Measurements from ENCODE around the gene BAG5.

DNA sequence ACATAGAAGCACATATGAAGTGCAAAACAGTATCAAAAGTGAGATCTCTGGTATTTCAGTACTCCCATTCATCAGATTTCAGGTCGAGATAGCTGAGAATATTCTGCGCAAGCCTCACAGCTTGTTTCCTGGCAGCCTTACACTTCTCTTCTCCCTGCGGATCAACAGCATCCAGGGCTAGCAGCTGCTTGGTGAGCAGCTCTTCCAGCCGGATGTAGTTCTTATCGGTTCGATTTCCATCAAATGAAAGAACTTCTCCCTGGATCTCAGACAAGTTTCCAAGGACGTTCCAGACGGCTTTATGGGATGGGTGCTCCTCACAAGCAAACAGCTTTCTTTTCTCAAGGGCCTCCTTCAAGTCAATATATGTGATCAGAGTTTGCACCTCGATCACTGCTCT is 2.7 kb downstream of the BAG5 start:
- TF ChIP-seq, protein P1, sequence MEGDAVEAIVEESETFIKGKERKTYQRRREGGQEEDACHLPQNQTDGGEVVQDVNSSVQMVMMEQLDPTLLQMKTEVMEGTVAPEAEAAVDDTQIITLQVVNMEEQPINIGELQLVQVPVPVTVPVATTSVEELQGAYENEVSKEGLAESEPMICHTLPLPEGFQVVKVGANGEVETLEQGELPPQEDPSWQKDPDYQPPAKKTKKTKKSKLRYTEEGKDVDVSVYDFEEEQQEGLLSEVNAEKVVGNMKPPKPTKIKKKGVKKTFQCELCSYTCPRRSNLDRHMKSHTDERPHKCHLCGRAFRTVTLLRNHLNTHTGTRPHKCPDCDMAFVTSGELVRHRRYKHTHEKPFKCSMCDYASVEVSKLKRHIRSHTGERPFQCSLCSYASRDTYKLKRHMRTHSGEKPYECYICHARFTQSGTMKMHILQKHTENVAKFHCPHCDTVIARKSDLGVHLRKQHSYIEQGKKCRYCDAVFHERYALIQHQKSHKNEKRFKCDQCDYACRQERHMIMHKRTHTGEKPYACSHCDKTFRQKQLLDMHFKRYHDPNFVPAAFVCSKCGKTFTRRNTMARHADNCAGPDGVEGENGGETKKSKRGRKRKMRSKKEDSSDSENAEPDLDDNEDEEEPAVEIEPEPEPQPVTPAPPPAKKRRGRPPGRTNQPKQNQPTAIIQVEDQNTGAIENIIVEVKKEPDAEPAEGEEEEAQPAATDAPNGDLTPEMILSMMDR (IDR thresholded peaks at IDR 0.05) = no peak
- no peak for TF ChIP-seq ZFX (IDR thresholded peaks at IDR 0.05; ENCODE audit: borderline replicate concordance)
